HG03095 (cell line): ENCODE data around the gene ABCA13.

Experiments
- ATAC-seq: cut with Tn5 transposase; IDR thresholded peaks from one replicate; pipeline ENCODE4 v1.9.1; 2021; ENCODE audit warnings: moderate library complexity; ENCODE audit not compliant: unreplicated experiment

ABCA13 gene

GRCh38 chr7:48351900-48352299 is 180.6 kb downstream of the ABCA13 start:
- ATAC-seq = no peak

GRCh38 chr7:48355346-48355745 is 184.1 kb downstream of the ABCA13 start:
- no peak for ATAC-seq

- no peak for ATAC-seq
Measured at GRCh38 chr7:48360574-48360973, 189.3 kb downstream of the ABCA13 start.

- no peak for ATAC-seq
Measured at GRCh38 chr7:48363174-48363573, 191.9 kb downstream of the ABCA13 start.

DNA sequence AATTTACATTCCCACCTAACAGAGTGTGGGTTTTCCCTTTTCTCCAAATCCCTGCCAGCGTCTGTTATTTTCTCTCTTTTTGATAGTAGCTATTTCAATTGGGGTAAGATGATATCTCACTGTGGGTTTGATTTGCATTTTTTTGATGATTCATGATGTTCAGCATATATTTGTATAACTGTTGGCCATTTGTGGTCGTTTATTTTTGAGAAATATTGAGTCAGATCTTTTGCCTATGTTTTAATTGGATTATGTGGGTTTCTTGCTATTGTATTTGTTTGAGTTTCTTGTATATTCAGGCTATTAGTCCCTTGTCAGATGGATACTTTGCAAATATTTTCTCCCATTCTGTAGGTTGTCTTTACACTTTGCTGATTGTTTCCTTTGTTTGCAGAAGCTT is 193.8 kb downstream of the ABCA13 start:
- ATAC-seq = no peak

DNA sequence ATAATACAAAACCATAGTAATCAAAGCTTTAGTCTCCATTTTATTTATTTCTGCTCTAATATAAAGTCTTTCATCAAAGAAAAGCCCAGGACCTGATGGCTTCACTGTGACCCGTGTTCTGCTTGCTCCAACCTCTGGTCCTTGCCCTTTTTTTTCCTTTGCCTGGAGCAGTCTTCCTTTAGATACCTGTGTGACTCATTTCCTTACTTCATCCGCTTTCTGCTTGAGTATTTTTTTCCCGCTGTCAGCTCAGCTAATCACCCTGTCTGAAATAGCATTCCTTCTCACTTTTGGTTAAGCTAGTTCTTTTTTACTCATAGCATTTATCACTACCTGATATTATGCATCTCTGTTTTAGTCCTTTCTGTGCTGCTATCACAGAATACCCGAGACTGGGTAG is 194.8 kb downstream of the ABCA13 start:
- no peak for ATAC-seq

- ATAC-seq = no peak
Measured at GRCh38 chr7:48376263-48376662, 205.0 kb downstream of the ABCA13 start.

- ATAC-seq = no peak
Measured at GRCh38 chr7:48380921-48381320, 209.7 kb downstream of the ABCA13 start.

- no peak for ATAC-seq
Measured at GRCh38 chr7:48381571-48381970, 210.3 kb downstream of the ABCA13 start.

DNA sequence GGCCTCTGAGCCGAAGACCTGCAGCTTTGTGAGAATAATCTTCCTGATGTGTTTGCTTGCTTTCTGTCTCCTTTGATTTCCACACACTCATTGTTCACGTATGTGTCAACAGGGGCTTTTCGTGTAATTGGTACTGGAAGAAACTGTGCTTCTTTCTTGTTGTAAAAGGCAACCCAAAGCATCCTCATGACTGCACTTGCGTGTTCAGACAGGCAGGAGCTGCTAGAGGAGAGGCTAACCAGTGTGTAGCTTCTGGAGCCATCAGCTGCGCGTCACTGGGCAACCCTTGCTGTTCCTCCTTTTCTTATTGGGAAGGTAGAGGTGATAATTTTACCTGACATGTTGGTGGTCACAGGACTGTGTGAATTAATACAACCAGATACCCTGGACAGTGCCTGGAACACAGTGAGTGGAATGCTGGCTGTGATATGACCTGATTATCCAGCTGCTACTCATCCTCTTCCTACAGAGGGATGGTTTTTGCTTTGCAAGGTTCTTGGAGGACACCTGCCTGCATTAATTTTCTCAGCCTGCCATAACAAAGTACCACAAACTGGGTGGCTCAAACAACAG is 213.0 kb downstream of the ABCA13 start:
- ATAC-seq = no peak

- ATAC-seq = no peak
Measured at GRCh38 chr7:48387932-48388331, 216.7 kb downstream of the ABCA13 start.

DNA sequence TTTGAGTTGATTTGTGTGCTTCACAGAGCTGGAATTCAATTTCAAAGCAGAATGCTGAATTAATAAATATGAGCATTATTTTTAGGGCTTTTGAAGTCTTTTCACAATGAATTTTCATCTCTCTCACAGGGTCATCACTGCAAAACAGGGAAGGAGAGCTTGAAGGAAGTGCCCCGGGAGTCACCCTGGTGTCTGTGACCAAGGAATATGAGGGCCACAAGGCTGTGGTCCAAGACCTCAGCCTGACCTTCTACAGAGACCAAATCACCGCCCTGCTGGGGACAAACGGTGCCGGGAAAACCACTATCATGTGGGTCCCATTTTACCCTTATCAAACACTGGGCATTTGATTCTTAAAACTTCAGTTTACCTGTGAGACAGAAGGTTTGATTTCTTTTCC is 217.7 kb downstream of the ABCA13 start:
- ATAC-seq = no peak

- ATAC-seq = no peak
Measured at GRCh38 chr7:48389977-48390376, 218.7 kb downstream of the ABCA13 start.

DNA sequence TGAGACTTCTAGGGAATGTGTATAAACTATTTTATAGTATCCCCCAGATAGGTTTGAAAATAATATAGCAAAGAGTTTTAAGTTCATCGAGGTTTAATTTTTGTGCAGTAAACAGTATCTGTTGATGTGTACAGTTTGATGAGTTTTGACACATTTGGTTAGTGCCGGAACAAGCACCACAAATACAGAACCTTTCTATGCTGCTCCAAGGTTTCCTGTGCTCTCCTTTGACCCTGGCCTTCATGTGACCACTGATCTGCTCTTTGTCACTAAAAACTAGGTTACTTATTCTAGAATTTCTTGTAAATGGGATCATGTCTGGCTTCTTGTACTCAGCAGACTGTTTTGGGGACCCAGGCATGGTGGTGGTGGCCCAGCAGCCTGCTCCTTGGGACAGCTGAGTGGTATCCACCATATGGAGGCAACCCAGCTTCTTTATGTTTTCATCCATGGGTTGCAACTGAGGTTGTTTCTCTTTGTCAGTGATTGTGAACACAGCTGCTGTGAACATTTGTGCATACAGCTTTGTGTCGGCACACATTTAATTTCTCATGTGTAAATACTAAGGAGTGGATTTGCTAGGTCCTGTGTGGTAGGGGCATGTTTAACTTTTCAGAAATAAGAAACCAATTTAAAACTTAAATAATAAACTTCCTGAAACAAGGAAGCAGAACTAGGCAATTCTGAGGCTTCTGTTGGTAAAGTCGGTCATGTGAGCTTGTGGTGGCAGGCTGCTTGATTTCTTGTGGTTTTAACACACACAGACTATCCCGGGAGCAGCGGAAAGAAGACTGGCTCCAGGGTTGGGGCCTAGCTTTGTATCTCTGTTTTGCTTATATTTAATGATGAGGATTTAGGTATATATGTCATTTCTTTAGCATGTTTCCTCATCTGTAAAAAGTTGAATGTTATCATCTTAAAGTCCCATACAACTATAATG is 219.4 kb downstream of the ABCA13 start:
- no peak for ATAC-seq

- no peak for ATAC-seq
Measured at GRCh38 chr7:48398191-48398590, 226.9 kb downstream of the ABCA13 start.

- ATAC-seq = no peak
Measured at GRCh38 chr7:48402721-48403120, 231.5 kb downstream of the ABCA13 start.

- ATAC-seq = no peak
Measured at GRCh38 chr7:48408731-48409130, 237.5 kb downstream of the ABCA13 start.

GRCh38 chr7:48411619-48412018 is 240.4 kb downstream of the ABCA13 start:
- ATAC-seq = no peak

GRCh38 chr7:48414011-48414732 is 242.9 kb downstream of the ABCA13 start:
- ATAC-seq = no peak

GRCh38 chr7:48416327-48416908 is 245.2 kb downstream of the ABCA13 start:
- ATAC-seq = no peak

DNA sequence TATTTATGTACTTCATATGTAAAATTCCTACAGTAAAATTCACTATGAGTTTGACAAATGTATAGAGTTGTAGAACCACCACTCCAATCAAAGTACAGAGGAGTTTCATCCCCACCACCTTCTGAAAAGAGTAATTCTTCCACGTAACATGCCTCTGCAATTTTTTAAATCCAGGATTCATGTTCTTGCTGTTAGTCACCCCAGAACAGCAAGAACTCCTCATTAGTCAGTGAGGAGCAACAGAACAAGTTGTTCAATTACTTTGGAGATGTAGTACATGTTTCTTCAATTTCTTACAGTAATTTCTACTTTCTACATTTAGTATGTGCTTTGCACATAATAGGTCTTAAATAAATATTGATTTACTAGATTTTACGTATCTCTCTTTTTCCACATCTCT is 248.1 kb downstream of the ABCA13 start:
- ATAC-seq = no peak
